ENCODE measurements around the gene TMEM87A.

Gene TMEM87A

DNA sequence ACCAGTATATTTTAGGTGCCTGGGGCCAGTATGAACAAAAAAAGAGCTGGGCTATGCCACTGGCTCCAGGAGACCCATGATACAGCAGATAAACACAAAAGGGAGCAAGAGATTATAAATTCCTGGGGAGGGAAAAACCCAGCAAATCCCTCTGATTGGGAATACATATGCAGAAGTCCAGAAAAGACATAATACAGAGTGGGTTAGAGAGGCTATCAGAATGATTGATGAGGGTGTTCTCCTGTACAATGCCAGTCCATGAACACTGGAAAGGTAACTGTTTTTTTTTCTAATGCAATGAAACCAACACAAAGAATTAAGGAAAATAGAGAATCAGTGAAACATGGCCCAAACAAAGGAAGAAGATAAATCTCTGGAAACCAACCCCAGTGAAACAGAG lies 59.7 kb downstream of the TMEM87A start:
- no peak overlapping the region for H3K9ac ChIP-seq (ENCODE audit: low read depth in 1 of 2, low read length in 2 of 2)
- peaks cover 57 to 58% of the 10 kb centered on the region in 2 donors for H3K36me3 ChIP-seq (ENCODE audit: control insufficient read depth in 2 of 2, insufficient read depth in 2 of 2, low read length in 2 of 2)
- H3K27me3 ChIP-seq (ENCODE audit: control insufficient read depth in 2 of 2, insufficient read depth in 2 of 2, low read length in 2 of 2): no peaks in the 10 kb centered on the region
- no peaks in the 10 kb centered on the region for H3K9me3 ChIP-seq (ENCODE audit: control insufficient read depth in 2 of 2, low read length in 2 of 2)
- H3K4me1 ChIP-seq (ENCODE audit: control insufficient read depth in 2 of 2, insufficient read depth in 2 of 2, low read length in 2 of 2): no peaks in the 10 kb centered on the region
- no peak overlapping the region for H3K27ac ChIP-seq (ENCODE audit: low read depth in 2 of 2, low read length in 2 of 2)
- H3K4me3 ChIP-seq (ENCODE audit: low read length in 2 of 2): no peak overlapping the region

DNA sequence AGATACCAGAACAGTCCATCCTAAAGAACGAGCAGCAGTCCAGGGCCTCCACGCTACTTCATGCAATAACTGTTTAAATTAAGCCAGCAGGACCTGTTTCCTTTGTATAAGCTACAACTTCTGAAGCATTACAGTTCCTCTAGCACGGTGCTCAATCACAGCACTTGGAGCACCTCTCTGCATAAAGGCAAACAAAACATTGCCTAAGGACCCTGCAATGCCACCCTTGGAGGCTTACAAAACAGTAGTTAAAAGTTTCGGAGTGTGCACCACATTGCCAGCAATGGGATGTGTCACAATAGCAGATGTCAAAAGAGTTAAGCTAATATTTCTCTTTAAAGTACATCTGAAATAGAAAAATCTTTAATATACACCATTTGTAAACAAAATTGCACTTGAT lies 62.5 kb downstream of the TMEM87A start:
- peaks cover 9 to 11% of the 10 kb centered on the region in 2 donors for H3K4me1 ChIP-seq (ENCODE audit: control insufficient read depth in 2 of 2, insufficient read depth in 2 of 2, low read length in 2 of 2)
- no peak overlapping the region for H3K4me3 ChIP-seq (ENCODE audit: low read length in 2 of 2)
- H3K27ac ChIP-seq (ENCODE audit: low read depth in 2 of 2, low read length in 2 of 2): no peak overlapping the region
- H3K9ac ChIP-seq (ENCODE audit: low read depth in 1 of 2, low read length in 2 of 2): no peak overlapping the region
- H3K9me3 ChIP-seq (ENCODE audit: control insufficient read depth in 2 of 2, low read length in 2 of 2): no peaks in the 10 kb centered on the region
- no peaks in the 10 kb centered on the region for H3K27me3 ChIP-seq (ENCODE audit: control insufficient read depth in 2 of 2, insufficient read depth in 2 of 2, low read length in 2 of 2)
- H3K36me3 ChIP-seq (ENCODE audit: control insufficient read depth in 2 of 2, insufficient read depth in 2 of 2, low read length in 2 of 2): peaks cover 34 to 38% of the 10 kb centered on the region in 2 donors

DNA sequence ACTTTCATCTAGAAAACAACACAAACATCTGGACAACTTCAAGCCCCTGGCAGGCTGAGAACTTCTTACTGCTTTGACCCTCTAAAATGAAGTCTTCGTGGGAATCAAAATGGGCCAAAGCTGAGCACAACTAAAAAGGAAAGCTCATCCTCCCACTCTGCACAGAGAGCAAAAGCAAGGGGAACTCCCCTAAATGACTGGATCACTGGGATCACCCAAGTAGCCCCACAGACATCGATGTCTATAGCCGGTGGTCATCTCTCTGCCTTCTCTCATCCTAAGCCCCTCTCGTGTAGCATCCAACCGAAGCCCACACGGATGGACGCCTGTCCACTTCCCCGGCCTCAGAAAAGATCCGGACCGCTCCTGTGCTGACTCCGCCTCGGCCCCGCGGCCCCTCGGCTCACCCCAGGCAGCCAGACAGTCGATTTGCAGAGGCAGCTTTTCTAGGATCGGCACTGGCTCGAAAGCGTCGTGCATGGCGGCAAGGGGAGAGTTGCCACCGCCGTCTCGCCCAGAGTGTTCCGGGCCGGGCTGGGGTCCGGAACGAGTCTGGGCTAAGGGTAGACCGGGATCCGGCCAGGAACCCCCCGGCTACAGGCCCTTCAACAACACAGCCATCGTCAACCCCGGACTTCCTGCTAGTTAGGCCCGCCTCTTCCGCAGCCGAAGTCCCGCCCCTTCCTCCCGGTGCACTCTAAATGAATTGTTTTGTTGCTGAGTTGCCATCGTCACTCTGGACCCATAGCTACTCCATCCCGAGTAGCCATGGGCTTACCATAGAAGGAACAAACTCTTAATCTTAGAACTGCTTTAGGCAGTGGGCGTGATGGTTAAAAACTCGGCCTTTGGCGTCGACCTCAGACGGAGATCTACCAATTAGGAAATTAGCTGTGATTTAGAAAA lies 65.3 kb downstream of the TMEM87A start, which contains the start of gene VPS39:
Gene VPS39 (minus strand): TSS at position 631 of the 906 bp plus-strand sequence. CDS start 151 bp downstream, at position 480.
- Histone ChIP-seq H3K9me3 (ENCODE audit: control insufficient read depth in 2 of 2, low read length in 2 of 2) (no peaks in the 10 kb centered on the region), H3K27me3 (ENCODE audit: control insufficient read depth in 2 of 2, insufficient read depth in 2 of 2, low read length in 2 of 2) (no peaks in the 10 kb centered on the region), H3K9ac (ENCODE audit: low read depth in 1 of 2, low read length in 2 of 2) (peak within 1 kb of the TSS; percentile 90 to 97), H3K4me1 (ENCODE audit: control insufficient read depth in 2 of 2, insufficient read depth in 2 of 2, low read length in 2 of 2) (peaks cover 9 to 11% of the 10 kb centered on the region in 2 donors), H3K36me3 (ENCODE audit: control insufficient read depth in 2 of 2, insufficient read depth in 2 of 2, low read length in 2 of 2) (peaks cover 21 to 24% of the 10 kb centered on the region in 2 donors), H3K4me3 (ENCODE audit: low read length in 2 of 2) (peak within 1 kb of the TSS; percentile 96 to 99), H3K27ac (ENCODE audit: low read depth in 2 of 2, low read length in 2 of 2) (peak within 1 kb of the TSS; percentile 66 to 73)

DNA sequence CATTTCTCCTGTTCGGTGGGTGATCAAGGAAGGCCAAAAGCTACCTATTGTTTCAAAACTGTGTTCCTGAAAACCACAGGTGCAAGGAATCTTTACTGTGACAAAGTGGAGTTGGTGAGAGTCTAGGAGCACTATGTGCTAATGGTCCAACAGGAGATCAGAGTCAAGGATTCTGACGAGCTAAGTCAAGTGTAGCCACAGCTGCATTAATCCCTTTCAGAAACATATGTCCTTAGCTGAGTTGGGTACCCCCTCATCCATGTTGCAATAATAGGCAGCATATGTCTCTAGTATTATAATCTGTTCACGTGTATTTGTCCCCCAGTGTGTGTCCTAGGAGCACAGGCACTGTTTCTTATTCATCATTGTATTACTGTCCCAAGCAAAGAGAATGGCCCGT lies 66.8 kb downstream of the TMEM87A start:
- Histone ChIP-seq H3K9ac (ENCODE audit: low read depth in 1 of 2, low read length in 2 of 2) (no peak overlapping the region), H3K27me3 (ENCODE audit: control insufficient read depth in 2 of 2, insufficient read depth in 2 of 2, low read length in 2 of 2) (no peaks in the 10 kb centered on the region), H3K4me1 (ENCODE audit: control insufficient read depth in 2 of 2, insufficient read depth in 2 of 2, low read length in 2 of 2) (peaks cover 9 to 11% of the 10 kb centered on the region in 2 donors), H3K4me3 (ENCODE audit: low read length in 2 of 2) (no peak overlapping the region), H3K9me3 (ENCODE audit: control insufficient read depth in 2 of 2, low read length in 2 of 2) (no peaks in the 10 kb centered on the region), H3K27ac (ENCODE audit: low read depth in 2 of 2, low read length in 2 of 2) (no peak overlapping the region), H3K36me3 (ENCODE audit: control insufficient read depth in 2 of 2, insufficient read depth in 2 of 2, low read length in 2 of 2) (peaks cover 12 to 14% of the 10 kb centered on the region in 2 donors)

DNA sequence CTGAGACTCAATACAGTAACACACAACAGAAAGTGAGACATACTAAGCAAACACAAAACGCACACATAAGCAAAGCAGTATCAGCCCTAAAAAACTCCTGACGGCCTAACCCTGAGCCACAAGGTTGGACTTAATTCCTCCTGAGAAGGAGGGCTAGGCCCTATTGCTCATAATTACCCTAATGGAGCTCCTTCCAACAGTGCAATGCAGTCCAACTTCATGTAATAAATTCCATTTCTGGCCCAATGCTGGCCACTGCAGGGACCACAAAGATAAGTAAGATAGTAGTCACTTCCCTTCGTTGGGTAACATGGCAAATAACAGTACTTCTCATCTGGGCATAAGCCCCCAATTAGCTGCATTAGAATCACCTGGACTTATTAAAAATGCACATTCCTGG lies 69.3 kb downstream of the TMEM87A start:
- no peak overlapping the region for H3K4me3 ChIP-seq (ENCODE audit: low read length in 2 of 2)
- H3K27ac ChIP-seq (ENCODE audit: low read depth in 2 of 2, low read length in 2 of 2): no peak overlapping the region
- peaks cover 9 to 11% of the 10 kb centered on the region in 2 donors for H3K4me1 ChIP-seq (ENCODE audit: control insufficient read depth in 2 of 2, insufficient read depth in 2 of 2, low read length in 2 of 2)
- no peaks in the 10 kb centered on the region for H3K27me3 ChIP-seq (ENCODE audit: control insufficient read depth in 2 of 2, insufficient read depth in 2 of 2, low read length in 2 of 2)
- H3K9me3 ChIP-seq (ENCODE audit: control insufficient read depth in 2 of 2, low read length in 2 of 2): no peaks in the 10 kb centered on the region
- H3K36me3 ChIP-seq (ENCODE audit: control insufficient read depth in 2 of 2, insufficient read depth in 2 of 2, low read length in 2 of 2): peaks cover 13 to 15% of the 10 kb centered on the region in 2 donors
- H3K9ac ChIP-seq (ENCODE audit: low read depth in 1 of 2, low read length in 2 of 2): no peak overlapping the region

DNA sequence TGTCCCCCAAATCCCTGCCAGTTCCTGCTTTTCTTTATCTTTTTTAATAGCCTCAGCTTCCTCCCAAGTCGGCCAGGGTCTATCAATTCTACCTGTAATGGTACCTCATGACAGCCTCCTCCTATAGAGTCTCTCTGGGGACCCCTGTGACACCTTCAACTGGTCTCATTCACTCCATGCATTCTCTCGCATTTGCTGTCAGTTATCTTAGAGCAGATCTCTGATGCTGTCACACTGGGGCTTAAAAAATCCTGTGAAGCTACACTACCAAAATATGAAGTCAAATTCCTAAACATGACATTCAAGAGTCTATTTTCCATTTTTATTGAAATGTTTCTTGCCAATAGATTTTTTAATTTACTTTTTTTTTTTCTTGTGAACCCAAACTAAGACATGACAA lies 70.6 kb downstream of the TMEM87A start:
- Histone ChIP-seq H3K27ac (ENCODE audit: low read depth in 2 of 2, low read length in 2 of 2) (no peak overlapping the region), H3K9ac (ENCODE audit: low read depth in 1 of 2, low read length in 2 of 2) (no peak overlapping the region), H3K4me3 (ENCODE audit: low read length in 2 of 2) (no peak overlapping the region), H3K4me1 (ENCODE audit: control insufficient read depth in 2 of 2, insufficient read depth in 2 of 2, low read length in 2 of 2) (peaks cover 9 to 10% of the 10 kb centered on the region in 2 donors), H3K27me3 (ENCODE audit: control insufficient read depth in 2 of 2, insufficient read depth in 2 of 2, low read length in 2 of 2) (no peaks in the 10 kb centered on the region), H3K36me3 (ENCODE audit: control insufficient read depth in 2 of 2, insufficient read depth in 2 of 2, low read length in 2 of 2) (peaks cover 23 to 27% of the 10 kb centered on the region in 2 donors), H3K9me3 (ENCODE audit: control insufficient read depth in 2 of 2, low read length in 2 of 2) (no peaks in the 10 kb centered on the region)

DNA sequence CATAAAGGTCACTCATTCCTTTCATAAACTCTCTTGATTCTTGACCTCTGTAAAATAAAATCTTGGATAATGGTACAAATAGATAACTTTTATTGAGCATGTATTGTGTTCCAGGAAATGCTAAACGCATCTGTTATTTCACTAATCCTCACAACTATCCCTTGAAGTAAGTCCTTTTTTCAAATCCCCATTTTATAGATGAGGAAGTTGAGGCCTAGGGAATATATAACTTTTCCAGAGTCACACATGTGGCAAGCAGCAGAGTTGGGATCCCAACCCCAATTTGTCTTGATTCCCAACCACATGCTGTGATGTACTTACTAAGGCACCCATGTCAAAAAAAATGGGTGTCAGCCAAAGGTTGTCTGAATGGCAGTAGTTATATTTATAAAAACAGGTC lies 71.4 kb downstream of the TMEM87A start:
- Histone ChIP-seq H3K9ac (ENCODE audit: low read depth in 1 of 2, low read length in 2 of 2) (no peak overlapping the region), H3K27ac (ENCODE audit: low read depth in 2 of 2, low read length in 2 of 2) (no peak overlapping the region), H3K4me1 (ENCODE audit: control insufficient read depth in 2 of 2, insufficient read depth in 2 of 2, low read length in 2 of 2) (peaks cover 2 to 3% of the 10 kb centered on the region in 2 donors), H3K9me3 (ENCODE audit: control insufficient read depth in 2 of 2, low read length in 2 of 2) (no peaks in the 10 kb centered on the region), H3K4me3 (ENCODE audit: low read length in 2 of 2) (no peak overlapping the region), H3K36me3 (ENCODE audit: control insufficient read depth in 2 of 2, insufficient read depth in 2 of 2, low read length in 2 of 2) (peaks cover 28 to 32% of the 10 kb centered on the region in 2 donors), H3K27me3 (ENCODE audit: control insufficient read depth in 2 of 2, insufficient read depth in 2 of 2, low read length in 2 of 2) (no peaks in the 10 kb centered on the region)

DNA sequence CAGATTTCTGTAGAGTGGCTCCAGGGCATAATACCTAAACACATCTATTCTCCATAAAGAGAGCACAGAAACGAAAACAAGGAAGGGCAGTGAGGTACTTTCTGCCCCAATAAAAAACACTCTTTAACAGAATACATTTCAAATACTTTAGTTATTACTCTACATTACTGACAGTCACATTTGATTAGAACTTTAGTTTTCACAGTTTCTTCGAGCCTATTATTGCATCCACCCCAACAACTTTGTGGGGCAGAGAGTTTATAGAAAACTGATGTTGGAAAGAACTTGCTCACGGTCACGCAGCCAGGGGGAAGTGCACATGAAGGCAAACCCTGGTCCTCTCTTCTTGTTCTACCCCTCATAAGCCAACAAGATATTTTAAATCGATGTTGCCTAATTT lies 74.1 kb downstream of the TMEM87A start:
- Histone ChIP-seq H3K36me3 (ENCODE audit: control insufficient read depth in 2 of 2, insufficient read depth in 2 of 2, low read length in 2 of 2) (peaks cover 26 to 34% of the 10 kb centered on the region in 2 donors), H3K4me3 (ENCODE audit: low read length in 2 of 2) (no peak overlapping the region), H3K27me3 (ENCODE audit: control insufficient read depth in 2 of 2, insufficient read depth in 2 of 2, low read length in 2 of 2) (no peaks in the 10 kb centered on the region), H3K27ac (ENCODE audit: low read depth in 2 of 2, low read length in 2 of 2) (no peak overlapping the region), H3K9ac (ENCODE audit: low read depth in 1 of 2, low read length in 2 of 2) (no peak overlapping the region), H3K4me1 (ENCODE audit: control insufficient read depth in 2 of 2, insufficient read depth in 2 of 2, low read length in 2 of 2) (no peaks in the 10 kb centered on the region), H3K9me3 (ENCODE audit: control insufficient read depth in 2 of 2, low read length in 2 of 2) (no peaks in the 10 kb centered on the region)

DNA sequence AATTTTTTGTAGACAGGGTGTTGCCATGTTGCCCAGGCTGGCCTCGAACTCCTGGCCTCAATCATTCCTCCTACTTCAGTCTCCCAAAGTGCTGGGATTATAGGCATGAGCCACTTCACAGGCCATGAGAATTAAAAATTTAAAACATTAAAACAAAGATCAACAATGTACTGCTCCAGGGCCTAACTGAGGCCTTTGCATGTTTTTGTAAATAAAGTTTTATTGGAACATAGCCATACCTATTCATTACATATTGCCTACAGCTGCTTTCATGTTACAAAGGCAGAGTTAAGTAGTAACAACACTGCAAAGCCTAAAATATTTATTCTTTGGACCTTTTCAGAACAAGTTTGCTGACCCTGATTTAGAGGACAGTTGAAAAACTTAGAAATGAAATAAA lies 74.7 kb downstream of the TMEM87A start:
- Histone ChIP-seq H3K9me3 (ENCODE audit: control insufficient read depth in 2 of 2, low read length in 2 of 2) (no peaks in the 10 kb centered on the region), H3K36me3 (ENCODE audit: control insufficient read depth in 2 of 2, insufficient read depth in 2 of 2, low read length in 2 of 2) (peaks cover 26 to 34% of the 10 kb centered on the region in 2 donors), H3K9ac (ENCODE audit: low read depth in 1 of 2, low read length in 2 of 2) (no peak overlapping the region), H3K27me3 (ENCODE audit: control insufficient read depth in 2 of 2, insufficient read depth in 2 of 2, low read length in 2 of 2) (no peaks in the 10 kb centered on the region), H3K27ac (ENCODE audit: low read depth in 2 of 2, low read length in 2 of 2) (no peak overlapping the region), H3K4me3 (ENCODE audit: low read length in 2 of 2) (no peak overlapping the region), H3K4me1 (ENCODE audit: control insufficient read depth in 2 of 2, insufficient read depth in 2 of 2, low read length in 2 of 2) (no peaks in the 10 kb centered on the region)

DNA sequence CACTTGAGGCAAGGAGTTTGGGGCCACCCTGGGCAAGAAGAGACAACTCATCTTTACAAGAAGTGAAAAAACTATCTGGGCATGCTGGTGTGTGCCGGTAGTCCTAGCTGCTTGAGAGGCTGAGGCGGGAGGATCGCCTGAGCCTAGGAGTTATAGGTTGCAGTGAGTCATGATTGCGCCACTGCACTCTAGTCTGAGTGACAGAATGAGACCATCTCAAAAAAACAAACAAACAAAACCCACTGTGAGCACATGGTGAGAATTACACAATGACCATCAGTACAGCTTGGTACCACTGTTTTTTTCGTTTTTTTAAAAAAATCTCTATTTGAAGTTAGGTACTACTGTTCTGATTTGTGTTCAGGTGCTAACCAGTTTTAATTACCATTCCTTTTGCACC lies 78.7 kb downstream of the TMEM87A start:
- H3K27ac ChIP-seq (ENCODE audit: low read depth in 2 of 2, low read length in 2 of 2): no peak overlapping the region
- H3K4me3 ChIP-seq (ENCODE audit: low read length in 2 of 2): no peak overlapping the region
- no peaks in the 10 kb centered on the region for H3K9me3 ChIP-seq (ENCODE audit: control insufficient read depth in 2 of 2, low read length in 2 of 2)
- peaks cover 42 to 48% of the 10 kb centered on the region in 2 donors for H3K36me3 ChIP-seq (ENCODE audit: control insufficient read depth in 2 of 2, insufficient read depth in 2 of 2, low read length in 2 of 2)
- no peak overlapping the region for H3K9ac ChIP-seq (ENCODE audit: low read depth in 1 of 2, low read length in 2 of 2)
- no peaks in the 10 kb centered on the region for H3K4me1 ChIP-seq (ENCODE audit: control insufficient read depth in 2 of 2, insufficient read depth in 2 of 2, low read length in 2 of 2)
- no peaks in the 10 kb centered on the region for H3K27me3 ChIP-seq (ENCODE audit: control insufficient read depth in 2 of 2, insufficient read depth in 2 of 2, low read length in 2 of 2)
